HepG2 (cell line): Measurements from ENCODE around the gene CLNS1A. TPM values are rescaled to one million over a fixed set of nuclear protein-coding genes. Genes with fewer than 3 reads are reported as not detected.

ENCODE experiments used
- DDIT3 ChIP-seq: sonication (generic); formaldehyde crosslinking; IDR thresholded peaks from 2 replicates; pipeline ENCODE4 v1.4.0; 2020; ENCODE audit warnings: mild to moderate bottlenecking, missing genetic modification reagents
- KLF11 ChIP-seq: IDR thresholded peaks from 2 replicates; pipeline ENCODE4 v1.6.1; 2016; ENCODE audit warnings: missing compliant biosample characterization
- NFE2L1 ChIP-seq: sonication (generic); formaldehyde crosslinking; IDR thresholded peaks from 2 replicates; pipeline ENCODE4 v1.4.0; 2020; ENCODE audit warnings: missing genetic modification reagents, mild to moderate bottlenecking, borderline replicate concordance
- NKX3-1 ChIP-seq: sonication (generic); formaldehyde crosslinking; IDR thresholded peaks from 2 replicates; pipeline ENCODE4 v1.5.0; 2020; ENCODE audit warnings: missing genetic modification reagents
- SALL2 ChIP-seq: sonication (generic); formaldehyde crosslinking; IDR thresholded peaks from 2 replicates; pipeline ENCODE4 v1.8.1; 2023; ENCODE audit warnings: mild to moderate bottlenecking, missing genetic modification reagents, inconsistent platforms
- SAP130 ChIP-seq: IDR thresholded peaks from 2 replicates; pipeline ENCODE4 v1.6.1; 2016; ENCODE audit warnings: low read depth
- TARDBP ChIP-seq: sonication (generic); formaldehyde crosslinking; IDR thresholded peaks from 2 replicates; pipeline ENCODE4 v1.8.0; 2022; ENCODE audit warnings: mild to moderate bottlenecking, missing genetic modification reagents
- TRIM24 ChIP-seq: sonication (generic); formaldehyde crosslinking; IDR thresholded peaks from 2 replicates; pipeline ENCODE4 v1.8.0; 2022; ENCODE audit warnings: mild to moderate bottlenecking, missing genetic modification reagents
- YY1 ChIP-seq: IDR thresholded peaks from 2 replicates; pipeline ENCODE4 v1.6.1; 2011; ENCODE audit warnings: low read length, low read depth, moderate library complexity, mild to moderate bottlenecking; ENCODE audit not compliant: insufficient read depth, insufficient replicate concordance
- ZBTB14 ChIP-seq: sonication (generic); formaldehyde crosslinking; IDR thresholded peaks from 2 replicates; pipeline ENCODE4 v1.4.0; 2020; ENCODE audit warnings: missing genetic modification reagents
- ZBTB7B ChIP-seq: sonication (generic); formaldehyde crosslinking; IDR thresholded peaks from 2 replicates; pipeline ENCODE4 v1.4.0; 2020; ENCODE audit warnings: missing genetic modification reagents
- ZHX2 ChIP-seq, 2 experiments: sonication (generic) in 1 of 2; formaldehyde crosslinking in 1 of 2; IDR thresholded peaks; 2 replicates each; pipeline versions ENCODE4 v1.6.1 to v1.9.0; 2014 to 2022; ENCODE audit warnings: antibody characterized with exemption in 1 of 2, borderline replicate concordance in 1 of 2, inconsistent platforms in 1 of 2, low read depth in 1 of 2, missing genetic modification reagents in 1 of 2
- ZMAT5 ChIP-seq: sonication (generic); formaldehyde crosslinking; IDR thresholded peaks from 2 replicates; pipeline ENCODE4 v1.5.0; 2020; ENCODE audit warnings: mild to moderate bottlenecking, low read depth, missing genetic modification reagents, borderline replicate concordance
- ZNF274 ChIP-seq: sonication (generic); formaldehyde crosslinking; IDR thresholded peaks from 2 replicates; pipeline ENCODE4 v1.5.1; 2020; ENCODE audit warnings: mild to moderate bottlenecking, missing genetic modification reagents
- ZNF282 ChIP-seq: fragments of 450-650 bp; IDR thresholded peaks from 2 replicates; pipeline ENCODE4 v1.6.1; 2018; ENCODE audit not compliant: partially characterized antibody
- ZNF546 ChIP-seq: sonication (generic); formaldehyde crosslinking; conservative IDR thresholded peaks from 2 replicates; pipeline ENCODE4 v1.8.1; 2023; ENCODE audit warnings: mild to moderate bottlenecking, missing genetic modification reagents
- ZNF674 ChIP-seq: sonication (generic); formaldehyde crosslinking; IDR thresholded peaks from 2 replicates; pipeline ENCODE4 v1.5.0; 2020; ENCODE audit warnings: low read depth, mild to moderate bottlenecking, missing genetic modification reagents
- ZNF737 ChIP-seq: sonication (generic); formaldehyde crosslinking; IDR thresholded peaks from 2 replicates; pipeline ENCODE4 v1.5.0; 2020; ENCODE audit warnings: missing genetic modification reagents, mild to moderate bottlenecking, borderline replicate concordance
- ZNF780A ChIP-seq: sonication (generic); formaldehyde crosslinking; IDR thresholded peaks from 2 replicates; pipeline ENCODE4 v1.8.0; 2022; ENCODE audit warnings: mild to moderate bottlenecking, missing genetic modification reagents, moderate library complexity
- polyA plus RNA-seq, 8 experiments: library from polyadenylated mRNA; depleted of rRNA in 3 of 8; stranded (reverse) in 7 of 8; unstranded in 1 of 8; fragments of >200 nt; fragmentation: Illumina TruSeq in 4 of 8; extraction: Trizol in 4 of 8; gene quantifications; 2 replicates each; pipeline versions ENCODE4 v1.2.1 to v1.2.3, GENCODE V29; 2011 to 2016; ENCODE audit warnings: low read depth in 4 of 8, missing spikeins in 1 of 8, mixed read lengths in 1 of 8; ENCODE audit not compliant: insufficient read depth in 1 of 8
- total RNA-seq, 5 experiments: library from RNA; depleted of rRNA; stranded (reverse); fragments of >200 nt; fragmentation: Illumina TruSeq; extraction: Trizol; gene quantifications; 2 replicates each; pipeline ENCODE4 v1.2.3, GENCODE V29; 2016; ENCODE audit warnings: low read depth in 1 of 5

CLNS1A gene
- total and polyA plus RNA-seq, 2 of the 13 experiments (the other 11 are each of a cell fraction or from before 2014, with no cell fraction given), result 158 to 219 TPM

- TF ChIP-seq ZHX2 (IDR thresholded peaks at IDR 0.05; ENCODE audit: low read depth) (0 out of 2 replicates have a peak, but pooled peaks have one; percentile 28), ZHX2 (CRISPR knock-in tag; IDR thresholded peaks at IDR 0.05; ENCODE audit: borderline replicate concordance) (no peak), ZBTB14 (CRISPR knock-in tag) (0 out of 2 replicates have a peak, but pooled peaks have one; percentile 12), TARDBP (no peak; the same call in 1 of the 2 replicates), ZMAT5 (no peak), NKX3-1 (0 out of 2 replicates have a peak, but pooled peaks have one; percentile 68), SALL2 (CRISPR knock-in tag) (no peak), YY1 (peak; percentile 63), SAP130 (CRISPR knock-in tag) (peak; percentile 62), ZBTB7B (CRISPR knock-in tag) (peak; percentile 55; the same call in 1 of the 2 replicates), ZNF274 (CRISPR knock-in tag) (peak; percentile 59; the same call in 1 of the 2 replicates), DDIT3 (no peak), TRIM24 (CRISPR knock-in tag) (no peak), ZNF546 (CRISPR knock-in tag) (peak; percentile 91; the same call in 1 of the 2 replicates), ZNF282 (no peak), KLF11 (CRISPR knock-in tag) (peak; percentile 42; the same call in 1 of the 2 replicates), ZNF737 (CRISPR knock-in tag) (no peak), NFE2L1 (CRISPR knock-in tag) (no peak), ZNF780A (peak; percentile 60), ZNF674 (CRISPR knock-in tag) (no peak)
Measured at GRCh38 chr11:77589521-77590193, 47.9 kb downstream of the CLNS1A start, which contains the start of gene AQP11 (continued).
